SKM-1 (cell line): Measurements from ENCODE around the gene CLEC16A.

ENCODE experiments used
- DNase-seq: peaks from one replicate; lab custom pipeline; 2025; ENCODE audit not compliant: unreplicated experiment; lab: John Stamatoyannopoulos, UW

Gene CLEC16A

DNA sequence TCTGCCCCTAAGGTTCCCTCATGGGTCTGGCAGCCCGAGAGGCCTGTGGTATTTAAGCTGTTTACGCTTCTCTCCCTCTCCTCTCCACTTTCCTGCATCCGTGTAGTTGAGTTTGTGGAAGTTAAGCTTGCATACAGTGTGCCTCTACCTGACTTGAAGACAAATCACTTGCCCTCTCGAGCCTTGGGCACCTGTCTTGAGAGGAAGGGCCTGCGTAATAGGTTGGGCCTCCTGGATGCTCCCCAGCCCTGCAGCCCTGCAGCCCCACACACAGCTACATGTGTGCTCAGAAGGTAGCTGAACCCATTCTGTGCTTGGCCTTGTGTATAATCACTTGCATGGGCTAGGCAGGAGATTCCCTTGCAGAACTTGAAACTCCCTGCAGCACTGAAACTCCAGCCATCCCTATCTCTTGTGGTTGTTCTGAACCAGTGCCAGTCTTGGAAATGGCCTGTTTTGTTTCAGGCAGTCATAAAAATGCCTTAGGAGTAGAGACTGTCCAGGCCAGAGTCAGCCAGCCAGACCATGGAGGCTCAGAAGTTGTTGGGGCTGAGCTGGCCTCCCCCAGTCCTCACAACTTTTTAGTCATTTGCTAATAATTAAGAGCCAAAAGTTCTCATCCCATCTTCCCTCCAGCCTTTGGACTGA, 134.6 kb downstream of the CLEC16A start:
- no peak for DNase-seq

DNA sequence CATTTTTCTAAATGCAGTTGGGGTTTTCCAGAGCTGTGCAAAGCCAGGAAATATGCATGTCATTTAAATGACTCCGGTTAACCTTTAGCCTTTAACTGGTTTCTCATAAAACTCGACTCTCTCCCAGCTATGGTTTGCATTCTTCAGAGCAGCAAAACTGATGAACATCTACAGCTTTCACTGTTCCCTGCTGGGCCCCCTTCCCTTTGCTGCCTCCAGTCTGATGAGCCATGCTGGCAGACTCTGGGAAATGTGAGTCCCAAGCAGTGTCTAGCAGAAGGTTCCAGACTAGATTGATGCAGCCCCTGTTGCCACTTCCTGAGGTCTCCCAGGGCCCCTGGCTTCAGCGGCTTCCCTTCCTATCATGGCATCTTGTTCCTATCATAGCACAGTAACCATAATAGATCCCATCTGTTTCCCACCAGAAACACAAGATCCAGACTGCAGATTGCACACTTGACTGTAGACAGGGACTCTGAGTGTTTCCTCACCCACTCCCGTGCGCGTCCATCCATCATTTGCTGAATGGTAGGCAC, 135.4 kb downstream of the CLEC16A start:
- DNase-seq, result no peak

DNA sequence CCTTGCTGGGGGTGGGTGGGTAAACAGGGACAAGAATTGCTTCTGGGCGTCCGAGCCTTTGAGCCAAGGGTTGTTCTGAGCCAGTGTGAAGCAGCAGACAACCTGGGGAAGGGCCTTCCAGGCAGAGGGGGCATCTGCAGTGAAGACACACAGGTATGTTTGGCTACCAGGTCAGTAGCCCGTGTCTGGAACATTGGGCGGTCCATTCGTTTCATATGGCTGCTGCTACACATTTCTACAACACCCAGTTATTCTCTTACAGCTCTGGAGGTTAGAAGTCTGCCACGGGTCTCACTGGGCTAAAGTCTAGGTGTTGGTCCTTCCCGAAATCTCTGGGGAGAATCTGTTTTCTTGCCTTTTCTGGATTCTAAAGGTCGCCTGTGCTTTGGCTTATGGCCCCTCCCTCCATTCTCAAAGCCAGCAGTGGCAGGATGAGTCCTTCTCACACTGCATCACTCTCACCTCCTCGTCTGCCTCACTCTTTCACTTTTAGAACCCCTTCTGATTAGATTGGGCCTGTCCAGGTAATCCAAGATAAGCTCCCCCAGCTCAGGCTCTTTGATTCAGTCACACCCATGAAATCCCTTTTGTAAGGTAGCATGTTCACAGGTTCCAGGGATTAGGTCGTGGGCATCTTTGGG, 136.1 kb downstream of the CLEC16A start:
- DNase-seq, result no peak

DNA sequence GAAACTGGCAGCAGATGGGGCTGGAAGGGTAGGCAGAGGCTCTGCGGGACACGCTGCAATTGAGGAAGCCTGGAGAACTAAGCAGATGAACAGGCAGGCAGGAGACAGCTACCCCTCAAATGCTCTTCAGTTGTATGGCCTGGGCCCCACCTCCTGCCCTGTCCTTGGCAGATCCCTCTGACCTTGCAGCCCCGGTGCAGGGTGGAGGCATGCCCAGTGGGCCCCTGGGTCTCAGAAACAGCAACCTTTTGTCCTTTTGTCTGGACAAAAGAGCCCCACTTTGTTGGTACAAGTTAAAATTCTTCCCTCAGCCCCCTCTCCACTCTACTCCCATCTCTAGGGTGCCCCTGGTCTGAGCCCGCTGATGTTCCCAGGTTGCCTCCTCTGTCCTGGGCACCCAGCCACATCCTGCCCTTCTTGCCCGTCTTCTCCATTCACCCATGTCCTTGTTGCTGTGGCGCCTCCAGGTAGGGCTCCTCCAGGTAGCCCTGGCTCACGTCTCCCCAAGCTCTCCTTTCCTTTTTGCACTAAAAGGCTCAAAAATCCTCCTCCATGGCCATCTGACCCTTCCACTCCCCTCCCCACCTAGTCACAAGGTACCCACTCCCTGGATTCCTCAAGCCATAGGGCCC, 136.8 kb downstream of the CLEC16A start:
- DNase-seq, result no peak

DNA sequence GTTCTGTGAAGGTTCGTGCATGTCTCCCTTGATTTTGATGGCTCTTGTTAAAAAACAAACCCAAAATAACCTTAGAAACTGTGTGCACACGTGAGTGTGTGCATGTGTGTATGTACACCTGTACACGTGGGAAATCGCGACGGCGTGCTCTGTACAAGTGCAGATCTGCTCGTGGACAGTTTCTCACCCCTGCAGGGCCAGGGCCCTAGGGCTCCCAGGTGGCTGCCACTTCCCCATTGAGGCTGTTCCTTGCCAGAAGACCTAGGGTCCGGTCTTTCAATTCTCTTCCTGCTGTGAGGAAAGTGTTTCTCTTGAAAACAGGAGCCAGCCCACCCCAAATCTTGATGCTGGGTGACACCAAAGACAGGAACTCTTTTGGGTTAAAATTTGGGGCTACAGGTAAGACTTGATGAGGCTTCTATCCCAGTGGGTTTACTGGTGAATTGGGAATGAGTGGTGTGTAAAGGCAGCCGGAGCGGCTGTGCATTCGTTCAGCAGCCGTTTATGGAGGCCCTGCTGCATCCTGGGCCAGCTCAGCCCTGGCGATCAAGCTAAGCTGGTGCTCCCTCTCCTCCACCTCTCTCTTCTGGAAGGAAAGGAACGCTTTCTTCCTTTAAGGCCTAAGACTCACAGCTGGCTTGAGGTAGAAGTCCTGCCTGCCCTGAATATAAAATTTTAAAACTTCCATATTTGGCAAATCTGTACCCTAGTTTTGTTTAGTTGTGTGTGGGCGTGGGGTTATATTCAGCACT, 137.9 kb downstream of the CLEC16A start:
- no peak for DNase-seq

DNA sequence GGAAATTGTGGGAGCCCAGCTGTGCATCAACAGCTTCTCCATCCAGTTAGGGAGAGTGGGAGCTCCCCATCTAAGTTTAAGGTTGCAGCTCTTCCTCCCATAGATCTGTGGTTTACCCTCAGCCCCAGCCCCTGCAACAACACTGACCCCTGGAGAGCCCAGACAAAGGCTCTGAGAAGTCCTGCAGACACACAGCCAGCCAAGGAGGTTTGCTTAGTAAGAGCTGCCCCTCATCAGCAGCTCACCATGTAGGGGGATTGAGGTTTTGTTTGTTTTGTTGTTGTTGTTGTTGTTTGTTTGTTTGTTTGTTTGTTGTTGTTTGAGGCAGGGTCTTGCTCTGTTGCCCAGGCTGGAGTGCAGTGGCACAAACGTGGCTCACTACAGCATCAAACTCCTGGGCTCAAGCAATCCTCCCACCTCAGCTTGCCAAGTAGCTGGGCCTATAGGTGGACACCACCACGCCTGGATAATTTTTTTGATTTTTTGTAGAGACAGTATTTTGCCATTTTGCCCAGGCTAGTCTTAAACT, 138.6 kb downstream of the CLEC16A start:
- DNase-seq, result no peak

DNA sequence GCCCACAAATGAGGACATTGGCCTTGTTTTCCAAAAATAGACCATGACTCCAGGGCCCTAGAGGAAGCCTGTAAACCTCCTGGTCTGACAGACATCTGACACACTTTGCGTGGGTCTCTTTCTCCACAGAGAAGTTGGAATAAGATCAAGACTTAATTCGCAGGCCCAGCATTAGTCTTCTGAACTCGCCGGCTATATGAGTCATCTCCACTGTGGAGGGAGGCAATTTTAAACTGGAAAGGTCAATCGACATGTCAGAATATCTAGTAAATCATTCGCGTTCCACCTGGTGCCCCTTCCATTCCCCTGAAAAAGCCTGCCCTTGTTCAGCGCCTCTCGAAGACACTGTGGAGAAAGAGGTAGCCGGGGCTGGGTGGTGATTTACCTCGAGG, 140.1 kb downstream of the CLEC16A start:
- DNase-seq, result no peak

DNA sequence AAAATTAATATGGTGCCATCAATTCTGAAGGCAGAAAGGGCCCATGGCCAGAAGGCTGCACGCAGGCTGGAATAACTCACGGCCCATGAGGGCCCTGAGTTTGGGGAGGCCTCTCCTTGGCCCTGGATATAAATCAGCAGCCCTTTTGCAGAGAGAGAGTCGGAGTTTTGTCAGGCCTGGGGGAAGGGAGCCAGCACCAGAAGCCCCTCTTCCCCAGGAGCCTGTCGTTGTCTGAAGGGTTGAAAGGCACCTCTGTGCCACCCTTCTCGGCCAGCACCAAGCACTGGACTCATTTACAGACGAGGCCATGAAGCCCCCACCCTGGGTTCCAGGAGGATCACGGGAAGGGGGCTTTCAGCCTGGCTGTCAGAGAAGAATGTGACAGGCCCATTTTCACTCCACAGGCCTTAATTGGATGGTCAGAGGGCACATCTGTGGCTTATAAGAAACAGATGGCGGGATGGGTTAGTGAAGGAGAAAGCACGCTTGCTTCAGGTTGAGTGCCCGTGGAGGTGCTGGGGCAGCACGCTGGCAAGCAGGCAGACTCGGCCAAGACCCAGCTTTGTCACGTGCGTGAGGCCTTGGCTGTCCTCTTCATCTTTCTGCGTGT, 140.6 kb downstream of the CLEC16A start:
- DNase-seq, result no peak

DNA sequence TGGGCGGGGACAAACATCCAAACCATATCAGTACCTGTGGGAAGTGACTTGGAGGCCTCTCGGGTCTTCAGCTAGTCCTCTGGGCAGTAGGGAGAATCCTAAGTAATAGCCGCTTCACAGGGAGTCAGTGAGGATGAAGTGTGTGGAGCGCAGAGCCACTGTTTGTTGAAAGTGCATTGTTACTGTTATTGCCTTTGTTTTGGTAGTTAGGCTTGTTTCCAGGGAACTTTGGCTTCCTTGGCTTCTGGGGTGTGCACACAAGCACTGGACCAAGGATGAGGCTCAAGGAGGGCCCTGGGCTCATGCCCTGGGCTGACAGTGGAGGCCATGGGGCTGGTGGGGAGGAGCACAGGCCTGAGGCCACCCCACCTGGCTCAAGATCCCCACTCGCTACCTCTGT, 141.6 kb downstream of the CLEC16A start:
- DNase-seq, result no peak

DNA sequence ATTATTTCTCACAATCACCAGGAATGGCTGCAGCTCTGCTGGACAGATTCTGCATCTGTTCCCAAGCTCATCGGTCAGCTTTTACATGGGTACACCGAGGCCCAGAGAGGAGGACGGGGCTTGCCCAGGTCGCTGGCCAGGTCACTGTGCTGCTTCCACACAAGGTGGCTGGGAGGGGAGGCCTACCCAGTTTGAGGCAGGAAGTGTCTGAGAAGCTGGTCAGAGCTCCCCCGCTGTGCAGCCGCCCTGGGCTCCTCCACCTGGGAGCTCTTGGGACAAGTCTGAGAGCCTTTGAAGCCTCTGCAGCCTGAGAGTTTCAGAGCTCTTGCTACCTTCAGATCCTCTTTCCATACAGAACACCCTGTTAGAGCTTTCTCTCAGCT, 143.3 kb downstream of the CLEC16A start:
- no peak for DNase-seq

DNA sequence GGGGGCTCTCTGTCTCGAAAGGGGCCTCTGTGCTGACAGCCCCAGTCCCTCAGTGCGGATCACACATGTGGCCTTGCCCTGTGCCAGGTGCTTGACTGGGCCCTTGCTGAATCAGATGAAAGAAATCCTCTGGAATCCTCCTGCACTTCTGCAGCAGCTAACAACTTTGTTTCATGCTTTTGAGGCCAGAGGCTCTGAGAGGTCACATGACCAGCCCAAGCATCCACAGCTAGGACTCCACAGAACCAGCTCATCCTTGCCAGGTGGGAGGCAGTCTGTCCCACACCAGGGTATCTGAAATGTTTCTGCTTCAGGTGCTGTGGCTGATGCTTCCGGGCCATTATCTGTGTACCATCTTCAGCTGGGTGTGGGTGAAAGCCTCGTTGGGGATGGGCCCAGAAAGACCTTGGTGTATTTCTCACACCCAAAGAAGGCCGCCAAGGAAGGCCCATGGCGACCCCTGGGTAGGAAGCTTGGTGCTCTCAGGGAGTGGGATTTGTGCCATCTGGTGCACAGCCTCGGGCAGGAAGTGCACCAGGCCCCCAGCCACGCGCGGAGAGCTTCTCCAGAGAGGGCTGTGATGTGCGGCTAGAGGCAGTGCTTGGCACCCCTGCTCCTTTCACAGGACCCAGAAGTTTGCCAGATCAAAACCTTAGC, 143.8 kb downstream of the CLEC16A start:
- no peak for DNase-seq

DNA sequence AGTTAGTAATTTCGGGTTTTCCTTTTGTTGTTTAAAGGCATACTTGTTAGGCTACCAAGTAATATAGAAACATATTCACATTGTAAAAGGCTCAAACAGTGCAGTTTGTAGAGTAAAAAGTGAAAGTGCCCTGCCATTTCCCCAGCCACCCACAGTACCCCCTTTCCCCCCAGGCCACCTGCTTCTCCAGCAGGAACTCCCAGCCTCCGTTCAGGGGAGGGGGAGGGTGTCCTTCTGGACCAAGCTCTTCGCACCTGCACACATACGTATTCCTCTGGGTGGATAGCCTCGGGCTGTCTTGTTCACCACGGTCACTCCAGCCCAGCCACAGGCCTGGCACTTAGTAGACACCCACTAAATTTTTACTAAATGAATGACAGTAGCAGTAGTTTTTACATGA, 144.5 kb downstream of the CLEC16A start:
- DNase-seq, result no peak

DNA sequence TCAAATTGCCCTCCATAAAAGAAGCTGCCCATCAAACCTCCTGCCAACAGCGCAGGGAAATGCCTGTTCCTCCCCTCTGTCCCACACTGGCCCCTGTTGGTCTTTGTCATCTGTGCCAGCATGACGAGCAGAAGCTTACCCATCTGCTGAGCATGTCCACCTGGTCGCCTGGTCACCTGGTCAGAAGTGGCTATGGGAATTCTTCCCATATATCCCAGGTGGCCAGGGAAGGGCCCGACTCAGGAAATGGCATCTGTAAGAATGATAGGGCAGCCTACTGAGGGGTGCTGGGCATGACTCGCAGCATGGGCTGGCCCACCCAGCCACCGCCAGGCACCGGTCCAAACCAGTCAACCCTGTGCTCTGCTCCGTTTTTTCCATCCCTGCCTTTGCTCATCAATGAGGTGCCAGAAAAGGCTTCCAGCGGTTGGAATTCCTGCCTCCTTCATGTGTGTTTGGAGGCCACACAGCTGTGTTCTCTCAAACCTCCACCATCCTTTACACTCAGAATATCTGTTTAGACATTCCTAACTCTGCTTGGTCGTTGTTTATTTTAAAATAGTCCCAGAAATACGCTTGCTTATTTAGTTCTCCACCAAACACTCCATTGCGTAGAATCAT, 145.2 kb downstream of the CLEC16A start:
- DNase-seq, result no peak

DNA sequence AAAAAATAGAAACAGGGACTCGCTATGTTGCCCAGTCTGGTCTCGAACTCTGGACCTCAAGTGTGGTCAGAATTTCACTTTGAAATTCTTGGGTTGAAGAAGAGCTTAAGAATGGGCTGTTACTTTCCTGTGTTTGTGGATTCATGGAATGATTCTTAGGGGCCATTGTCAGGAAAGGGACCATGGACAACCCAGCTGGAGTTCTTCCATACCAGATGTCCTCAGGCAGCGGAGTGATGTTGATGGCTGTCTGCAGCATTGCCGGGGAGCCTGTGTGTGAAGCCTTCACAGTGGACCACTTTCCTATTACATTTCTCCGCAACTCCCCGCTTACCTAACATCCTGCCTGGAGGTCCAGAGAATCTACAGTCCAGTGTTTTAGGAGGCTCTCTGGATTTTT, 145.9 kb downstream of the CLEC16A start:
- no peak for DNase-seq

DNA sequence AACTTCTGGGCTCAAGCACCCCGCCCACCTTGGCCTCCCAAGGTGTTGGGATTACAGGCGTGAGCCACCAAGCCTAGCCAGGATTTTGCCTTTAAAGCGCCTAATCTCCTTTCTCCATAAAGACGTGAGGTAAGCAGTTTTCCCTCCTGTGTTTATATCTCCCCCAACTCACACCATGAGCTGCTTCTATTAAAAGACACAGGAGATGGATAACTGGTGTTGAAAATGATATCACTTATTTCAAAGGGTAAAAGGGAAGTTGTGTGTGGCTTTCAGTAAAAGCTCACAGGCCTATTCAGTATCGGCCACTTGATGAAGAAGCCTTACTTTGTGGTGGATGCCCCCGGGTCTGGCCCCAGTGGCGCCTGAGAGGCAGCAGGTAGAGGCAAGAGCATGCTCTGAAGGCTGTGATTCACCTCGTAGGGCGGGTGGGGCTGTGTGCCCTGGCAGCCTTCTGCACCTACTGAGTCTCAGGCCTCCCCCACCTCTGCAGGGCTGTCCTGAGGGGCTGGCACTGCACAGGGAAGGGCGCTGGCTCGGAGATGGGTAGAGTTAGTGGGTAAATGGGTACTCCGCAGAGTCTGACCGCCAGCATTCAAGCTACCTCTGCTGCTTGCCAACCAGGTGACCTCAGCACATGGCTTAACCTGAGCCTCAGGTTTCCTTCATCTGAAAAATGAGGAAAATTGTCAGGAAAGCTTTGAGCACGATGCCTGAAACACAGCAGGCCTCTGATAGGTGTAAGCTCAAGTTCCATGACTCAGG, 146.8 kb downstream of the CLEC16A start:
- DNase-seq, result no peak

DNA sequence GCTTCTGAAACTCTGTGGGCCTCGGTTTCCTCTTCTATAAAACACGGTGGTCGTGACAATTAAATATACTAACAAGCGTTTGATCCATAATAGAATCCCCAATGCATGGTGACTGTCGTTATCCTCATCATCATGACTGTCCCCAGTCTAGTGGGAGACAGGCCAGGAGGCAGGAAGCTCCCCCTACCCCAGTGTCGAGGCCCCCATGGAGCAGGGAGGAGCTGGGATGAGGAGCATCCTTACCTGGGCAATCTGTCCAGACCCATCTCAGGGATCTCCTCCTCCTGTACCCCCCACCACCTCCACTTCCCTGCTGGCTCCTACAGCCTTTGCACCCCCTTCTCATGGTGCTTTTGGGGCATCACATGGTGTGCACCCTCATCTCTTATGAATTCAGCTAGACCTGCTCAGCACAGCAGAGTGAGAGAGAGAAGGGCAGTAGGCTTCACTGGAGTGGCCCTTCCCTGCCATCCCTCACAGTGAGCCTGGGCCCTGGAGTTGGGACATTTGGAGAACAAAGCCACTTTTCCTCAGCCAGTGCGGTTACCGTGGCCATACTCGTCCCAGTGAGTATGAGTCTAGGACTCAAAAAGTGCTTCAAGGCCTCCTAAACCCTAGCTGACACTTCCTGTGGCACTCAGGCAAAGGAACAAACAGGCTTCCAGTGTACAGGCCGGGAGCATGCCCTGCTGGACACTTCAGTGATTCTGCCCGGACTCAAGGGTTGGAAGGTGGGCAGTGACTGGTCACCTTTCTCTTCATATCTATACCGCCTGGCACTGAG, 148.6 kb downstream of the CLEC16A start:
- DNase-seq, result no peak

DNA sequence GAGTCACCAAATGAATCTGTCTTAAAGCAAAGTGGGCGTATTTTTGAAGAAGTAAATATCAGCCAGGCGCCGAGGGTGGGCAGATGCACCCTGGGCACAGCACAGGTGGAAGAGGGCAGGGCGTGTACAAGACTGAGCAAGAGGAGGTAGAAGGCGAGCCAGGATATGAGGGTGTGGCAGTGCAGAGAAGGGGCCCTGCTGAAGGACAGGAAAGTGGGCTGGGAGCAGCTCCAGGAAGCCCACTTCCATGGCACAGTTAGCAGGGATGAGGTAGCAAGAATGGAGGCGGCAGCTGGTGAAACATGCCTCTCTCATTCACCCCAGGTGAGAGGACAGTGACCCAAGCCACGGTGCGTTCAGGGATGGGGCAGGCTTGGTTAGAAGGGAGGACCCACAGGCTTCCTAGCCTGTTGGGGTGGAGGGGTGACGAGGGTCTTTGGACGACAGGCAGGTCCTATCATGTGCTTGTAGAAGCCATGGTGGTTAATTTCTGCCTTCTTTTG, 149.3 kb downstream of the CLEC16A start:
- no peak for DNase-seq

DNA sequence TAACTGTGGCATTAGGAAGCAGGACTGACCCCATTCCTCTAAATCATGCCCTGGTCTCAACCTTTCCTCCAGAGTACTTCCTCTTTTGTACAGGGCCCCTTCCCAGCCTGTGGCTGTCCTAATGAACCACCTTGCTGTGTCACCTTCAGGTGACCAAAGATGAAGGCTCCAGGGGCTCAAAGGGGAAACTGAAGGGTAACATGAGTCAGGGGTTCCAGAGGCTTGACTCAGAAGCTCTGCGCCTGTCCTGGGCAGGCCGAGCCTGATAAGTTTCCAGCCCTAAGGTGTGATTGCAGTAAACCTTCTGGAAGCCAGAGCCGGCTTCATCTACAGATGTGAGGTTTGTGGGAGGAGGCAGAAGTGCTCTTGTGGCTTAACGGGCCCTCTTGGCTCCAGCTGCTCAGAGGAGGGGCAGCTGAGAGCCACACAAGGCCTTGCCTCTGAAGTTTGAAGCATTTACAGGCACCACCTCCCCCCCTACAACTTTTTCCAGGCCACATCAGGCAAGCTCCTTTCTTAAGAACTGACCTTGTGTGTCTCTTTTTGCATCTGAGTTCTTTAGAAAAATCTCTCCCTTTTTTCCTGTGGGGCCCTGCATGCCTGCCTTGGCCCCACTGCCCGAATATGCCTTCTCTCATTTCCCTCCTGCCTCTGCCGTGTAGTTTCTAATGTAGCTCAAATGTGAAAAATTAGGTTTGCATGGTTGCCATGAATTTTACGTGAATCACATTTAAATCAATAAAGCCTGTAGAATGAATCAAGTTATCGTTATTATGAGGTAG, 149.9 kb downstream of the CLEC16A start:
- DNase-seq, result peak; percentile 77
